BJ (cell line): ENCODE results near the gene IL1RL1. TPM values are rescaled to one million over a fixed set of nuclear protein-coding genes. Genes with fewer than 3 reads are reported as not detected.

Source experiments
- CTCF ChIA-PET: fragments of 350-600 bp; formaldehyde crosslinking; extraction: SDS; loops from one replicate; lab custom pipeline; 2021; ENCODE audit warnings: antibody characterized with exemption, inconsistent platforms; lab: Yijun Ruan, JAX
- POLR2A ChIA-PET: fragments of 300-600 bp; sonication (Branson Sonifier 250); formaldehyde crosslinking; extraction: SDS; loops from one replicate; lab custom pipeline; 2021; ENCODE audit warnings: antibody characterized with exemption; lab: Charles Lee
- DNase-seq: peaks from one replicate; pipeline ENCODE4 v3.0.0-alpha.2; 2011; ENCODE audit warnings: low read depth
- H3K27me3 ChIP-seq: 2 replicates; pipeline ENCODE4 v1.6.0; 2011; ENCODE audit warnings: low read length; ENCODE audit not compliant: control insufficient read depth, insufficient read depth
- H3K36me3 ChIP-seq: 2 replicates; pipeline ENCODE4 v1.5.1; 2011; ENCODE audit warnings: low read length; ENCODE audit not compliant: control insufficient read depth, insufficient read depth
- H3K4me3 ChIP-seq: 2 replicates; pipeline ENCODE4 v1.5.1; 2011; ENCODE audit warnings: low read depth, mild to moderate bottlenecking, control low read depth, low read length
- polyA plus RNA-seq: library from polyadenylated mRNA; depleted of rRNA; stranded (reverse); fragments of >200 nt; gene quantifications from 2 replicates; pipeline ENCODE4 v1.2.3, GENCODE V29; 2011
- TF ChIP-seq, protein P1 (sequence below): IDR thresholded peaks from 2 replicates; pipeline ENCODE4 v1.5.1; 2011; ENCODE audit warnings: low read depth, mild to moderate bottlenecking, control low read depth, inconsistent platforms, low read length, moderate library complexity; ENCODE audit not compliant: insufficient read depth

IL1RL1 gene
- polyA plus RNA-seq, 1 experiment = not detected

DNA sequence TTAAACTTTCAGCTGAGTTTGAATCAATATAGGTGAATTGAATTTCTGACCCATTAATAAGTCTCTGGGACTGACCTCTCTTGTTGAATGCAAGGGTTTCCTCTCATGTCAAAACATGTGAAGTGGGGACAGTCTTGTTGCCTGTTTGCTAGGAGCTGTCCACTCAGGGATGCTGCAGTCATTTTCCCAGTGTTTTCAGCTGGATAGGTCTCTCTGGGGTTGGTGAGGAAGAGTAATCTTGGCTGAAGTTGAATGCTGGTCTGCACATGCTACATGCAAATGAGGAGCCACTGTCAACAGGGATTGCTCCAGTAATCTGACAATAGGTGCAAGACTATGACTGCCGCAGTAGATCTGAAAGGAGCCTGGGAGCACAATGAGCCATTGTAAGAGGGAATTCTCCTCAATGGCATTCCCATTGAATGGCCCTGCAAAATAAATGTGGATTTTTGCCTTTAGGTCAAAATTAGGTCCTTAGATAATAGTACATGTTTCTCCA, 34.1 kb upstream of the IL1RL1 start:
- DNase-seq = no peak
- ChIA-PET POLR2A (no interaction called here), CTCF (interaction anchor here (0.6 kb wide), 1 partner anchor 507 kb away, joined by 3 read pairs; no protein-coding TSS in a partner anchor)
- no peak overlapping the region for H3K4me3 ChIP-seq
- H3K27me3 ChIP-seq = peaks cover 2% of the 10 kb centered on the region; the same call in 1 of the 2 replicates
- TF ChIP-seq, protein P1, sequence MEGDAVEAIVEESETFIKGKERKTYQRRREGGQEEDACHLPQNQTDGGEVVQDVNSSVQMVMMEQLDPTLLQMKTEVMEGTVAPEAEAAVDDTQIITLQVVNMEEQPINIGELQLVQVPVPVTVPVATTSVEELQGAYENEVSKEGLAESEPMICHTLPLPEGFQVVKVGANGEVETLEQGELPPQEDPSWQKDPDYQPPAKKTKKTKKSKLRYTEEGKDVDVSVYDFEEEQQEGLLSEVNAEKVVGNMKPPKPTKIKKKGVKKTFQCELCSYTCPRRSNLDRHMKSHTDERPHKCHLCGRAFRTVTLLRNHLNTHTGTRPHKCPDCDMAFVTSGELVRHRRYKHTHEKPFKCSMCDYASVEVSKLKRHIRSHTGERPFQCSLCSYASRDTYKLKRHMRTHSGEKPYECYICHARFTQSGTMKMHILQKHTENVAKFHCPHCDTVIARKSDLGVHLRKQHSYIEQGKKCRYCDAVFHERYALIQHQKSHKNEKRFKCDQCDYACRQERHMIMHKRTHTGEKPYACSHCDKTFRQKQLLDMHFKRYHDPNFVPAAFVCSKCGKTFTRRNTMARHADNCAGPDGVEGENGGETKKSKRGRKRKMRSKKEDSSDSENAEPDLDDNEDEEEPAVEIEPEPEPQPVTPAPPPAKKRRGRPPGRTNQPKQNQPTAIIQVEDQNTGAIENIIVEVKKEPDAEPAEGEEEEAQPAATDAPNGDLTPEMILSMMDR = no peak
- H3K36me3 ChIP-seq = no peaks in the 10 kb centered on the region

DNA sequence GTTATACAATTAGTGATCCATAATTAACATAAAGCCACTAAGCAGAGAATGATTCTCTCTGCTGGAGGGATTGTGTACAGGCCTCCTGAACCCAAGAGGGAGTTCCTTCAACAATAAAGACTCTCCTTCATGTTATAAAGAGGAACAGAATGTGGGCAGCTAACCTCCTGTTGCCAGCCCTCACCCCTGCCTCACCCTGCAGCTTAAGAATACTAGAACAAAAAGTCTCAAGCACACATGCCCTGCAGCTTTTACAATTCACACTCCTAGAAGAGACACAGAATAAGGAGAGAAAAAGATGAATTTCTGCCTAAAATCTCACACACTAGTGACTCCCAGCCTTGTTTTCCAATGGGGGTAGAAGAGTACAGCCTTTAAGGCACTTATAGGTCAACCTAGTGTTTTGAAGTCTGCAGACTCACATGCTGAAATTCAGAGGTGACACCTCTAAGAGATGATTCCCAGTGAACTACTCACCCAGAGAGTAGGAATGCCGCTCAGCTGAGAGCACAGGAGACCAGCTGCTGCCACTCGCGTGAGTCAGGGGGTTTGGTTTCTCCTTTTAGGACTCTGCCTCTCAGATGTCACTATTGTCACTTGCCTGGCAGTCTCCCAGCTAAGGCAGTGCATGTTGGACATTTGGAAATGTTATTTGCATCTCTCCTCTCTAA, 32.5 kb upstream of the IL1RL1 start:
- no peak for DNase-seq
- POLR2A ChIA-PET = no interaction called here
- CTCF ChIA-PET = interaction anchor here (0.6 kb wide), 1 partner anchor 38 kb away, joined by 3 read pairs; no protein-coding TSS in a partner anchor
- TF ChIP-seq, protein P1 = no peak
- Histone ChIP-seq H3K27me3 (peaks cover 2% of the 10 kb centered on the region; the same call in 1 of the 2 replicates), H3K4me3 (no peak overlapping the region), H3K36me3 (no peaks in the 10 kb centered on the region)

DNA sequence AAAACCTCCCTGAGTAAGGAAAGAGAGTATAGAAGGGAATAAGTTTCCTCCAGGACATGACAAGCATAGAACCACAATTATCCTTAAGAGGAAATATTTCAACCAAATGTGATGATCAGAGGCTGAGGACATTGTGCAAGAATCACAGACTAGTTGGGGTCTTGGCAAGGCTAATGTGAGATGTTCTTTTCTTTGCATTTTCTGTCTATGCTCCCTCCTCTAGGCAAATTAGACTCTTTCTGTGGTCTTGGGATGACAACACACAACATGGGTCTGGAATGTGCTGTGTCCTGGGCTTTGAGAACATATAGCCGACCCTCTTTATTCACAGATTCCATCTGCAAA, 32.0 kb upstream of the IL1RL1 start:
- TF ChIP-seq, protein P1 = no peak
- H3K27me3 ChIP-seq = peaks cover 2% of the 10 kb centered on the region; the same call in 1 of the 2 replicates
- ChIA-PET POLR2A (no interaction called here), CTCF (no interaction called here)
- DNase-seq = no peak
- no peak overlapping the region for H3K4me3 ChIP-seq
- H3K36me3 ChIP-seq = no peaks in the 10 kb centered on the region

DNA sequence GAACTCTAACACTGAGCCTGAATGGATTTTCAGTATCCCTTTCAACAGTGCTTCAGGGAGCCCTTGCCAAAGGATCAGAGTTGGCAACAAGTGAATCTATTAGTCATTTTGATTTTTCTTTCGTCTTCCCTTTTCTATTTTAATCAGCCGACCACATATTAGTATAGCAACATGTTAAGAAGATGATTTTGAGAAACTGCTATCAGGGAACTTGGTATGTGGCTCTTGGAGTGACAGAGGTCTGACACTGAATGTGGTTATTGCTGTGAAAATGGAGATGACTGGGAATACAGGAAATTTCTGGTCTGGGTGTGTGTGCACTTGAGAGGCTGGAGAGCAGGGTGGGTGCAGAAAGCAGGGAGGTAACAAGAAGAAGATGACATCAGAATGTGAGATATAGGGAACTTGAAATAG, 28.7 kb upstream of the IL1RL1 start:
- DNase-seq = no peak
- TF ChIP-seq, protein P1 = no peak
- CTCF ChIA-PET = interaction anchor here (0.9 to 1.1 kb wide), 2 partner anchors 13 to 42 kb away, joined by 3 read pairs; no protein-coding TSS in a partner anchor
- H3K4me3 ChIP-seq = no peak overlapping the region
- POLR2A ChIA-PET = no interaction called here
- H3K27me3 ChIP-seq = peaks cover 2% of the 10 kb centered on the region; the same call in 1 of the 2 replicates
- no peaks in the 10 kb centered on the region for H3K36me3 ChIP-seq

DNA sequence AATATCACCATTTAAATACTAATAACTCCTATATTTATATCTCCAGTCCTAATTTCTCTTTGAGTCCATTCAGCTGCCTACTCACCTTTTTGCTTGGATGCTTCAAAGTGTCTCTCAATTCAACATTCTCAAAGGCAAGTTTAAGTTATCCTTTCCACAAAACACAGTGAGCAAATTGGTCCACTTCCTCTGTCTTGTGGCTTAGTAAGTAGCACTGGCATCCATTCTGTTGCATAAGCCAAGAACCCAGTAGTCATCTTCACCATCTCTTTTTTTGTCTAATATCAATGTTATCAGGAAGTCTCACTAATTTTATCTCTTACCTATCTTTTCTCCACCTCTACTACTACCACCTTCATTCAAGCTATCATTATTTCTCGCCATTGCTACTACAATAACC, 27.4 kb upstream of the IL1RL1 start:
- POLR2A ChIA-PET = no interaction called here
- TF ChIP-seq, protein P1 = no peak
- H3K4me3 ChIP-seq = no peak overlapping the region
- peaks cover 2% of the 10 kb centered on the region; the same call in 1 of the 2 replicates for H3K27me3 ChIP-seq
- no peaks in the 10 kb centered on the region for H3K36me3 ChIP-seq
- no peak for DNase-seq
- CTCF ChIA-PET = interaction anchor here (1.2 to 1.4 kb wide), 2 partner anchors 11 to 73 kb away, joined by 3 read pairs; no protein-coding TSS in a partner anchor
